GM19324 (cell line): ENCODE measurements around the gene TENM3.

Source experiments
- ATAC-seq: cut with Tn5 transposase; IDR thresholded peaks from one replicate; pipeline ENCODE4 v1.9.1; 2021; ENCODE audit warnings: mild to moderate bottlenecking, moderate library complexity; ENCODE audit not compliant: unreplicated experiment, low FRiP score

Gene TENM3

DNA sequence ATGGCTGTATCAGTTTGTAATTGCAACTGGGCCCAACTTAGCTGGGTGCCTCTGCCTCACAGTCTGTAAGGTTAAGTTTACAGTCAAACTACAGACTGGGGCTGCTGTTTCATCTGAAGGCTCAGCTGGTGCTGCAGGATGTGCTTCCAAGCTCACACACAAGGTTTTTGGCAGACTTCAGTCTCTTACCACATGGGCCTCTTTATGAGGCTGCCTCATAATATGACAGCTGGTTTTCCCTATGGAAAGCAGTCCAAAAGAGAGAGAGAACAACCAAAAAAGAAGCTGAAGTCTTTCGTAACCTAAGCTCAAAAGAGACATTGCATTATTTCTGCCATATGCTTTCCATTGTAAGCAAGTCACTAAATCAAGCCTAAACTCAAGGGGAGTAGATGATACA, 402.3 kb downstream of the TENM3 start:
- ATAC-seq: no peak

- no peak for ATAC-seq
Observed at GRCh38 chr4:182647646-182648300, 404.6 kb downstream of the TENM3 start.

DNA sequence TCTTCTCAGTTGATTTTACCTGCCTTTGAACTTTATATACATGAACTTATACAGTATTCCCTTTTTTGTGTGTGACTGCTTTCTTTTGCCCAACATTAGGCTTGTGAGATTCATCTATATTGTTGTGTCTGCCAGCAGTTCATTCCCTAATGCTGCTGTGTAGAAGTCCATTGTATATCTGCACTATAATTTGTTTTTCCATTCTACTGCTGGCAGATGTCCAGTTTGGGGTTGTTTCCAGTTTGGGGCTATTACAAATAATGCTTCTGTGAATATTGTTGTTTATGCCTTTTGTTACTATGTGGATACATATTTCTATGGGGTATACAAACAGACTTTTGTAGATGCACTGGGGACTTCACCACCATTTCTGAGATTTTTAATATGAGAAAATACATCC, 405.6 kb downstream of the TENM3 start:
- no peak for ATAC-seq

DNA sequence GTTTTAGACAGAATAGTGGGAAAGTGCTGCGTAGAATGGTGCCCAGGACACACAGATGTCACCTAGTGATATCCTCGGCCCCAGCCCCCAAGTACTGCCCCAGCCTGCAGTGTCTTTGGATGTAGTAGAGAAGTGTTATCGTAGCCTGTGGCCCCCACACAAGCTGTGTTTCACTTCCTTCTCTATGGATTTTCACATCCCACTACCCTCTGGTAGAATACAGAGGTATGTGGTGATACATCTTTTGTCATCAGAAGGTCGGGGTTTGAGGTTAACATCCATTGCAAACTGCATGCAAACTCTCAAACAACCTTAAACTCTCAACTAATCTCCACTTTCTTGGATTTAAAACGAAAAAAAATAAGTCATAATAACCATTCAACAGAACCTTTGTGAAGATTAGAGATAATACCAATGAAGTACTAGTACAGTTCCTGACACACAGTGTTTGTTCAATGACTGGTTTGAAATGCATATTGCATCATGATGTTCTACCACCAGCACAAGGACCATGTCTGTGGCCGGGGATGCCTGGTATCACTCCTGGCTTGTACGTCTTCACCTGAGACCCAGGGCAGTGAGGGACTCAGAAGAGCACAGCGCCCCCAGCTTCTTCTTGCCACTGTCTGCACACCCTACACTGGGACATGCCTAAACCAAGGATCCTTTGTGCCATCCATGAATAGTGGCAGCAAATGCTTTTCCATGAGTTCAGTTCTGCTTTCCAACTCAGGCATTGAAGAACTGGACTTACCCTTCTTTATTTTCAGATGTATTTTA, 406.7 kb downstream of the TENM3 start:
- no peak for ATAC-seq

DNA sequence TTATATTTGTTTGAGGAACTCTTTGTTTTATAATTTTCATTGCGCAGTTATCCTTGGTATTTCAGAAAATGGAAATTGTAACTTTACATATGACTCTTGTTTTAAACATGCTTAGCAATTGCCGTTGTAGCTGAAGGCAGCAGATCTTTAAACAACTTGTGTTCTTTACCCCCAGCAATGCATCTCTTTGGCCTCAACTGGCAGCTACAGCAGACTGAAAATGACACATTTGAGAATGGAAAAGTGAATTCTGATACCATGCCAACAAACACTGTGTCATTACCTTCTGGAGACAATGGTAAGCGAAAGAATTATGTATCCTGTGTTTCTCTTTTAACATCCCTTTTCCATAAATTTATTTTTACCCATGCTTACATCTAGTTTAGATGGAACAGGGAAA, 410.4 kb downstream of the TENM3 start:
- ATAC-seq: no peak

GRCh38 chr4:182655340-182655739, 412.1 kb downstream of the TENM3 start:
- no peak for ATAC-seq

- ATAC-seq: no peak
Observed at GRCh38 chr4:182662551-182662950, 419.3 kb downstream of the TENM3 start.

- no peak for ATAC-seq
Observed at GRCh38 chr4:182671231-182671630, 428.0 kb downstream of the TENM3 start.

DNA sequence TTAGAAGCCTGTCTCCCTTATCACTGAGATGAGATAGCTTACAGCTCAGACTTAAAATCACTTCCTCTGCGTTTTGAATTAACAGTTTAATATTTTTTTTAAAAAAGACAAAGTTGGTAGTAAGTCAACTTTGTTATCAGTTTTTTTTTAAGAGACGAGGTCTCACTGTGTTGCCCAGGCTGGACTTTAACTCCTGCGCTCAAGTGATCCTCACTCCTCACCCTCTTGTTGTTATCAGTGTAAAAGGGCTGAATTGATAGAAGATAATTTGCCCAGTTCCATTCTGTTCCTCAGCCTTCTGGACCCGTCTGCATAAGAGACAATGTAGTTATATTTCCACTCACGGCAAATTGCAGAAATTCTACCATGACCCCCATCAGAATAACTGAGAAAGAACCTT, 428.5 kb downstream of the TENM3 start:
- no peak for ATAC-seq

DNA sequence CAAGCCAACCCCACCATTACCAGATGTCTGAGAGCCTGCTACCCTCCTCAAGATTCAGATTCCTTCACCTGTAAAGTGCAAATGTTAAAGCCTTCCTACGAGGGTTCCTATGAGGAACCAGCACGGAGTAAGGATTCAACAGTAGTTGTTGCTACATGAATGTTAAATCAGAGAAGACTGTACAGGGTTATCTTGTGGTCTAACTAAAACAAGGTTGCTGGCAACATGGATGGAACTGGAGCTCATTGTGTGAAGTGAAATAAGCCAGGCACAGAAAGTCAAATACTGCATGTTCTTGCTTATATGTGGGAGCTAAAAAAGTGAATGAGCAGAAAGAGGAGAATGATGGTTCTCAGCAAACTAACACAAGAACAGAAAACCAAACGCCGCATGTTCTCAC, 435.4 kb downstream of the TENM3 start:
- ATAC-seq: no peak

DNA sequence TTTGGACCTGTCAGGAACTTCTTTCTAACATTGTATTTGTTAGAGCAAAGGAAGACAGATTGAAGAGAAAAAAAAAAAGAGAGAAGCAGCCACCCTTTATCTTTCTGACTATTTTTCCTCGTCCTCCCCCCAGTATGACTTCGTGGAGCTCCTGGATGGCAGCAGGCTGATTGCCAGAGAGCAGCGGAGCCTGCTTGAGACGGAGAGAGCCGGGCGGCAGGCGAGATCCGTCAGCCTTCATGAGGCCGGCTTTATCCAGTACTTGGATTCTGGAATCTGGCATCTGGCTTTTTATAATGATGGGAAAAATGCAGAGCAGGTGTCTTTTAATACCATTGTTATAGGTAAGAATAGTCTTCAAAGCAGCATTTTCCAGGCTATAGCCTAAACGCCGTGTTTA, 436.3 kb downstream of the TENM3 start:
- no peak for ATAC-seq

DNA sequence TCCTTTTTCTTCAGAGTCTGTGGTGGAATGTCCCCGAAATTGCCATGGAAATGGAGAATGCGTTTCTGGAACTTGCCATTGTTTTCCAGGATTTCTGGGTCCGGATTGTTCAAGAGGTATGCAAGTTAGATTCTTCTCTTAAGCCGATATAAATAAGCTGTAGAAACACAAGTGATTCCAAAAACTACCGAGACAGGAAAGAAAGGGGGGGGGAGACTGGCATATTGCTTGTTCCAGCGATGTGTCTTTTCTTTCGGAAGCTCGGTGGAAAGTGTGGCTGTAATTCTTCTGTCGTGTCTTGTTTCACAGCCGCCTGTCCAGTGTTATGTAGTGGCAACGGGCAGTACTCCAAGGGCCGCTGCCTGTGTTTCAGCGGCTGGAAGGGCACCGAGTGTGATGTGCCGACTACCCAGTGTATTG, 437.0 kb downstream of the TENM3 start:
- no peak for ATAC-seq

DNA sequence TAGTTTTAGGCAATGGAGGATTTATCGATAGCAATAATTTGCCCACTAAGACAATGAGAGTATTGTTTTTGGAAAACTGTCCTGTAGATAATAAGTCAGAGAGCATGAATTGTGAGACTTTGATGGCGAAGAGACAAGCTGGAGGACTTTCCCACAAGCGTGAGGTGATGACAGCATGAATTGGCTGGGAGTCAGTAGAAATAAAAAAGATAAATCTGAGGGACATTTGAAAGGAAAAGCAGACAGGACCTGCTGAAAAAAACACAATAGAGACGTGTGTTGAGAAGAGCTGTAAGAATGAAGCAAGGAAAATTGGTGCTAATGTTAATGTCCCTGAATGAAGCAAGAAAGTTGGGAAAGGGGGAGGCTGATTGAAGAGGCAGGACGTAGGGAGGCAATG, 440.5 kb downstream of the TENM3 start:
- no peak for ATAC-seq

DNA sequence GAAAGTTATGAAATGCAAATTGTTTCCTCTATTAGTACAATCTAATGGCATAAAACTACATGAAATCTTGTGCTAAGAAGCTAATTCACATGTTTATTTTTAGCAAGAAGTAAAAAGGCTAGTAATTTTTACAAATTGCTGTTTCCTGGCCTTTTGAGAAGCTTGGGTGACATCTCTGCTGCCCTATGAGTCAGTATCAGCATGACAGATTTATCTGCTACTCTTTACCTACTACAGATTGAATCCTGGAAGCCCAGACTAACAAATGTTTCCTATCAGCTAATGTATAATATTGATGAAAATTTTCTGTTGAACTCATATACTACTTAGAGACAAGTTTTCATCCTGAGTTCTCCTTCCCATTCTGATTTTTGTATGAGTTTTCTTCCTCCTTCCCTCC, 441.6 kb downstream of the TENM3 start:
- ATAC-seq: no peak

GRCh38 chr4:182688081-182688480, 444.9 kb downstream of the TENM3 start:
- no peak for ATAC-seq

DNA sequence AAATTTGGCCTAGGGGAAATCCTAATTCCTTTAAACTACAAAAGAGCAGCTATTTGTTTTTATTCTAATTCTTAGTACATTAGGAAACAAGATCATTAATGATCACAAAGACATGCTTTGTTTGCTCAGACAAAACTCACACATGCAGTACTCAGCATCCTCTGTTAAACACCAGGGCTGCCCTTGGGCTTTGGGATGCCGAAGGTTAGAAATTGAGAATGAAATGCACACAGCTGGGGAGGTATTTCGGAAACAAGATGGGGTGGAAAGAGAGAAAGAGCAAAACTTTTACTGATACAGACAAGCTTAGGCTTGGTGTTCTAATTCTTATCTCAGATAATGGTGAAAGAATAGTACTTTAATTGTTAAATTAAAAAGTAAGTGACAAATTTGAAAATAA, 451.3 kb downstream of the TENM3 start:
- no peak for ATAC-seq

GRCh38 chr4:182695009-182695408, 451.8 kb downstream of the TENM3 start:
- ATAC-seq: no peak

GRCh38 chr4:182695842-182696241, 452.6 kb downstream of the TENM3 start:
- no peak for ATAC-seq

GRCh38 chr4:182697094-182697493, 453.9 kb downstream of the TENM3 start:
- no peak for ATAC-seq

- no peak for ATAC-seq
Observed at GRCh38 chr4:182698212-182698611, 455.0 kb downstream of the TENM3 start.

GRCh38 chr4:182699201-182699600, 456.0 kb downstream of the TENM3 start:
- ATAC-seq: no peak

GRCh38 chr4:182699795-182700194, 456.6 kb downstream of the TENM3 start:
- no peak for ATAC-seq
